Stimulated activated effector memory CD8-positive, alpha-beta T cell treated with anti-CD3 and anti-CD28 coated beads, Interleukin-12 subunit alpha, Interleukin-12 subunit beta, amount 100 ng/mL, for 72 hours (primary cell): ENCODE data around the gene CCDC127.
"Not testable (repeated sequence)": the region's sequence is repeated elsewhere in the genome, so short reads cannot be mapped to it uniquely, and the experiment has no call there.

ENCODE experiments used
- ATAC-seq: fragments of 150-1000 bp; cut with Tn5 transposase; 2 replicates; pipeline ENCODE4 v1.10.0; 2021
- DNase-seq, 2 donors: peaks; one replicate each; pipeline ENCODE4 v3.0.0; 2021 to 2022; ENCODE audit warnings: low spot score in 2 of 2
- H3K27ac Mint-ChIP-seq: one replicate; pipeline ENCODE4 v1.8.0; 2022; ENCODE audit warnings: mild to moderate bottlenecking, mixed read lengths
- H3K36me3 Mint-ChIP-seq: one replicate; pipeline ENCODE4 v1.8.0; 2022; ENCODE audit warnings: mild to moderate bottlenecking, mixed read lengths
- H3K4me1 Mint-ChIP-seq: one replicate; pipeline ENCODE4 v1.8.0; 2022; ENCODE audit warnings: mixed read lengths
- H3K4me3 Mint-ChIP-seq: one replicate; pipeline ENCODE4 v1.8.0; 2022; ENCODE audit warnings: mild to moderate bottlenecking, mixed read lengths
- H3K9me3 Mint-ChIP-seq: one replicate; pipeline ENCODE4 v1.8.0; 2022; ENCODE audit warnings: mixed read lengths

The CCDC127 gene

GRCh38 chr5:219460-219863 lies 1.5 kb upstream of the CCDC127 start:
- peak overlapping the region; percentile 88 for H3K4me3 Mint-ChIP-seq
- H3K36me3 Mint-ChIP-seq = peaks cover 53% of the 10 kb centered on the region
- peak in 1 of 2 donors; percentile 67 for DNase-seq
- peaks cover 60% of the 10 kb centered on the region for H3K4me1 Mint-ChIP-seq
- H3K27ac Mint-ChIP-seq = peak overlapping the region; percentile 82
- ATAC-seq = peak; percentile 37
- H3K9me3 Mint-ChIP-seq = no peaks in the 10 kb centered on the region

- Mint-ChIP-seq H3K4me1 (peaks cover 68% of the 10 kb centered on the region), H3K27ac (peak overlapping the region; percentile 91)
These were observed 721 bp upstream of the CCDC127 start for GRCh38 chr5:218457-219291.

GRCh38 chr5:216076-216475 lies 1.9 kb downstream of the CCDC127 start:
- H3K27ac Mint-ChIP-seq, H3K9me3 Mint-ChIP-seq, ATAC-seq, DNase-seq: not testable (repeated sequence)
- Mint-ChIP-seq H3K36me3 (peaks cover 45% of the 10 kb centered on the region), H3K4me1 (peaks cover 50% of the 10 kb centered on the region), H3K4me3 (peak overlapping the region; percentile 13)

More at GRCh38 chr5:218457-219291, 721 bp upstream of the CCDC127 start:
- peaks cover 53% of the 10 kb centered on the region for H3K36me3 Mint-ChIP-seq
- ATAC-seq = peak; percentile 35
- peak overlapping the region; percentile 88 for H3K4me3 Mint-ChIP-seq
- peak; percentile 29 to 70 for DNase-seq
- no peaks in the 10 kb centered on the region for H3K9me3 Mint-ChIP-seq

GRCh38 chr5:215256-215655 lies 2.7 kb downstream of the CCDC127 start:
- Mint-ChIP-seq H3K4me3 (peak overlapping the region; percentile 13), H3K4me1 (peaks cover 46% of the 10 kb centered on the region), H3K36me3 (peaks cover 45% of the 10 kb centered on the region), H3K27ac (peak overlapping the region; percentile 45)
- not testable (repeated sequence) for DNase-seq, H3K9me3 Mint-ChIP-seq, ATAC-seq

GRCh38 chr5:213803-214395 lies 4.1 kb downstream of the CCDC127 start:
- H3K4me3 Mint-ChIP-seq = no peak overlapping the region
- no peak overlapping the region for H3K27ac Mint-ChIP-seq
- no peak for DNase-seq

GRCh38 chr5:208449-209114 lies 9.4 kb downstream of the CCDC127 start:
- DNase-seq (no peak), ATAC-seq (no peak)
- Mint-ChIP-seq H3K4me3 (no peak overlapping the region), H3K9me3 (no peaks in the 10 kb centered on the region), H3K4me1 (peaks cover 35% of the 10 kb centered on the region), H3K36me3 (peaks cover 50% of the 10 kb centered on the region), H3K27ac (peak overlapping the region; percentile 65)

More at GRCh38 chr5:213803-214395, 4.1 kb downstream of the CCDC127 start:
- no peaks in the 10 kb centered on the region for H3K9me3 Mint-ChIP-seq
- peaks cover 40% of the 10 kb centered on the region for H3K36me3 Mint-ChIP-seq
- no peak for ATAC-seq
- H3K4me1 Mint-ChIP-seq = peaks cover 50% of the 10 kb centered on the region

- H3K27ac Mint-ChIP-seq = peak overlapping the region; percentile 18
- no peak for DNase-seq
- H3K36me3 Mint-ChIP-seq = peaks cover 47% of the 10 kb centered on the region
- H3K4me3 Mint-ChIP-seq = no peak overlapping the region
- peaks cover 32% of the 10 kb centered on the region for H3K4me1 Mint-ChIP-seq
- no peak for ATAC-seq
- no peaks in the 10 kb centered on the region for H3K9me3 Mint-ChIP-seq
These were observed 10.4 kb downstream of the CCDC127 start for GRCh38 chr5:207599-207998.

GRCh38 chr5:206927-207536 lies 10.9 kb downstream of the CCDC127 start:
- Mint-ChIP-seq H3K9me3 (no peaks in the 10 kb centered on the region), H3K27ac (peak overlapping the region; percentile 18), H3K4me1 (peaks cover 34% of the 10 kb centered on the region), H3K36me3 (peaks cover 47% of the 10 kb centered on the region), H3K4me3 (no peak overlapping the region)
- no peak for DNase-seq
- ATAC-seq = no peak

GRCh38 chr5:206406-206805 lies 11.5 kb downstream of the CCDC127 start:
- no peak for DNase-seq
- H3K27ac Mint-ChIP-seq = no peak overlapping the region
- H3K9me3 Mint-ChIP-seq = no peaks in the 10 kb centered on the region
- no peak overlapping the region for H3K4me3 Mint-ChIP-seq
- peaks cover 37% of the 10 kb centered on the region for H3K4me1 Mint-ChIP-seq
- no peak for ATAC-seq
- peaks cover 47% of the 10 kb centered on the region for H3K36me3 Mint-ChIP-seq

- Mint-ChIP-seq H3K4me3 (no peak overlapping the region), H3K4me1 (peaks cover 33% of the 10 kb centered on the region), H3K36me3 (peaks cover 47% of the 10 kb centered on the region), H3K27ac (no peak overlapping the region), H3K9me3 (no peaks in the 10 kb centered on the region)
- DNase-seq (no peak), ATAC-seq (no peak)
These were observed 12.8 kb downstream of the CCDC127 start for GRCh38 chr5:204966-205670.

- H3K4me3 Mint-ChIP-seq = no peak overlapping the region
- peaks cover 26% of the 10 kb centered on the region for H3K4me1 Mint-ChIP-seq
- no peak for DNase-seq
- ATAC-seq = no peak
- peaks cover 47% of the 10 kb centered on the region for H3K36me3 Mint-ChIP-seq
- H3K9me3 Mint-ChIP-seq = no peaks in the 10 kb centered on the region
- no peak overlapping the region for H3K27ac Mint-ChIP-seq
These were observed 13.5 kb downstream of the CCDC127 start for GRCh38 chr5:204462-204861.

- no peak for ATAC-seq
- Mint-ChIP-seq H3K27ac (no peak overlapping the region), H3K36me3 (peaks cover 47% of the 10 kb centered on the region), H3K4me3 (no peak overlapping the region), H3K4me1 (peaks cover 24% of the 10 kb centered on the region), H3K9me3 (no peaks in the 10 kb centered on the region)
- no peak for DNase-seq
These were observed 14.0 kb downstream of the CCDC127 start for GRCh38 chr5:204001-204400.

GRCh38 chr5:203246-203930 lies 14.6 kb downstream of the CCDC127 start:
- ATAC-seq = no peak
- peaks cover 47% of the 10 kb centered on the region for H3K36me3 Mint-ChIP-seq

GRCh38 chr5:201672-202071 lies 16.3 kb downstream of the CCDC127 start:
- peaks cover 30% of the 10 kb centered on the region for H3K36me3 Mint-ChIP-seq
- H3K9me3 Mint-ChIP-seq = no peaks in the 10 kb centered on the region
- ATAC-seq (no peak), DNase-seq (no peak)
- no peak overlapping the region for H3K4me3 Mint-ChIP-seq
- H3K27ac Mint-ChIP-seq = no peak overlapping the region
- peaks cover 5% of the 10 kb centered on the region for H3K4me1 Mint-ChIP-seq

More at GRCh38 chr5:203246-203930, 14.6 kb downstream of the CCDC127 start:
- Mint-ChIP-seq H3K9me3 (no peaks in the 10 kb centered on the region), H3K27ac (no peak overlapping the region), H3K4me1 (peaks cover 19% of the 10 kb centered on the region), H3K4me3 (no peak overlapping the region)
- no peak for DNase-seq
